ENCODE data around the gene MOB2. TPM values are rescaled to one million over a fixed set of nuclear protein-coding genes. Genes with fewer than 3 reads are reported as not detected.

The MOB2 gene
- total RNA-seq, 1 experiment from 2014 or later = 22.7 TPM

GRCh38 chr11:1440496-1440895 is 46.1 kb downstream of the MOB2 start:
- H3K36me3 Mint-ChIP-seq (ENCODE audit: insufficient read depth in 1 of 3, low read depth in 3 of 3) = peaks cover 5 to 8% (median 5%) of the 10 kb centered on the region in 3 experiments; a peak in 6 of 7 replicates
- H3K27me3 ChIP-seq (ENCODE audit: insufficient read depth, low read length) = no peaks in the 10 kb centered on the region
- no peak overlapping the region for H2BK12ac ChIP-seq (ENCODE audit: insufficient read length, low read depth, low read length)
- H3K18ac ChIP-seq (ENCODE audit: insufficient read length, low read depth, low read length) = no peak overlapping the region
- H3K79me2 ChIP-seq (ENCODE audit: insufficient read depth, low read length) = no peaks in the 10 kb centered on the region
- H3K9ac ChIP-seq (ENCODE audit: extremely low read depth, insufficient read length, low read length) = no peak overlapping the region
- no CpG with 5 or more reads among the region's 12 CpGs for WGBS (ENCODE audit: extremely low coverage, insufficient read length, low lambda C conversion rate)
- no peaks in the 10 kb centered on the region; the same call in 1 of the 2 replicates for H3K4me1 ChIP-seq (ENCODE audit: insufficient read depth, low read length)
- H2BK5ac ChIP-seq (ENCODE audit: insufficient read length, low read length) = no peak overlapping the region
- H3K79me1 ChIP-seq (ENCODE audit: insufficient read depth, low read depth, low read length, poor library complexity, severe bottlenecking) = no peaks in the 10 kb centered on the region
- no peak overlapping the region for H3K4me2 ChIP-seq (ENCODE audit: insufficient read depth, insufficient read length, low read length)
- no peak overlapping the region for H4K91ac ChIP-seq (ENCODE audit: insufficient read length, low read depth, low read length)
- H4K20me1 ChIP-seq (ENCODE audit: control insufficient read depth, insufficient read depth, insufficient read length) = no peaks in the 10 kb centered on the region
- DNase-seq = no peak
- peaks cover 0 to 3% of the 10 kb centered on the region in 2 experiments; a peak in 1 of 4 replicates for H3K4me1 Mint-ChIP-seq
- no peak overlapping the region for H3T11ph ChIP-seq (ENCODE audit: low read length)
- H2AFZ ChIP-seq (ENCODE audit: low read length) = no peak overlapping the region
- no peak overlapping the region for H3K27ac Mint-ChIP-seq
- H3K27me3 Mint-ChIP-seq (ENCODE audit: low read depth) = no peaks in the 10 kb centered on the region
- no peak overlapping the region for H3K4me3 Mint-ChIP-seq
- no peak overlapping the region for H3K4ac ChIP-seq (ENCODE audit: low read depth, low read length)
- H2BK15ac ChIP-seq (ENCODE audit: low read depth, low read length) = no peak overlapping the region
- H3K9me3 Mint-ChIP-seq = no peaks in the 10 kb centered on the region
- H4K5ac ChIP-seq (ENCODE audit: insufficient read length, low read depth, low read length) = no peak overlapping the region
- H3K23ac ChIP-seq (ENCODE audit: insufficient read length, low read depth, low read length) = no peak overlapping the region
- no peaks in the 10 kb centered on the region for H3K9me3 ChIP-seq (ENCODE audit: control insufficient read depth, low read depth, low read length)
- no peak overlapping the region for H2BK20ac ChIP-seq (ENCODE audit: low read depth, low read length, poor library complexity, severe bottlenecking)
- H3K23me2 ChIP-seq (ENCODE audit: insufficient read length, low read depth, low read length, poor library complexity, severe bottlenecking) = no peaks in the 10 kb centered on the region
- no peak for TF ChIP-seq CTCF (conservative IDR thresholded peaks at IDR 0.05)
- no peak overlapping the region for H3K27ac ChIP-seq (ENCODE audit: insufficient read length, low read depth, low read length)
- H4K8ac ChIP-seq (replicated peaks; ENCODE audit: insufficient read length, low read depth, low read length) = no peak overlapping the region
- H3K56ac ChIP-seq (ENCODE audit: insufficient read length, low read depth, low read length) = no peak overlapping the region
- H2AK5ac ChIP-seq (ENCODE audit: insufficient read length, low read length) = no peak overlapping the region
- H3K14ac ChIP-seq (ENCODE audit: insufficient read depth, low read length) = no peak overlapping the region
- no peak overlapping the region for H2BK120ac ChIP-seq (ENCODE audit: low read depth, low read length, poor library complexity, severe bottlenecking)
